Neural crest cell (in vitro differentiated cells): ENCODE measurements around the gene CHRM5. TPM values are rescaled to one million over a fixed set of nuclear protein-coding genes. Genes with fewer than 3 reads are reported as not detected.

Experiments
- DNase-seq: peaks from one replicate; pipeline ENCODE4 v3.0.0; 2021; ENCODE audit warnings: low read depth, mixed read lengths, low spot score
- H3K27ac Mint-ChIP-seq: one replicate; pipeline ENCODE4 v1.8.0; 2021; ENCODE audit warnings: mild to moderate bottlenecking, mixed read lengths; ENCODE audit not compliant: unreplicated experiment
- H3K27me3 Mint-ChIP-seq: 2 replicates; pipeline ENCODE4 v1.8.0; 2021; ENCODE audit warnings: low read depth, mild to moderate bottlenecking, mixed read lengths
- H3K36me3 Mint-ChIP-seq: 2 replicates; pipeline ENCODE4 v1.8.0; 2021; ENCODE audit warnings: low read depth, mild to moderate bottlenecking, mixed read lengths
- H3K4me1 Mint-ChIP-seq: 2 replicates; pipeline ENCODE4 v1.8.0; 2021; ENCODE audit warnings: mixed read lengths
- H3K4me3 Mint-ChIP-seq: one replicate; pipeline ENCODE4 v1.8.0; 2021; ENCODE audit warnings: mild to moderate bottlenecking, mixed read lengths
- H3K9me3 Mint-ChIP-seq: 2 replicates; pipeline ENCODE4 v1.8.0; 2021; ENCODE audit warnings: mixed read lengths
- total RNA-seq: library from RNA; stranded (reverse); gene quantifications from 2 replicates; pipeline ENCODE4 v1.2.1, GENCODE V29; 2021
- TF ChIP-seq, protein P1 (sequence below): fragments of 200-600 bp; sonication (generic); conservative IDR thresholded peaks from 2 replicates; pipeline ENCODE4 v1.5.0; 2021; ENCODE audit warnings: antibody characterized with exemption, mild to moderate bottlenecking

The CHRM5 gene
- total RNA-seq, 1 donor from 2014 or later: not detected

DNA sequence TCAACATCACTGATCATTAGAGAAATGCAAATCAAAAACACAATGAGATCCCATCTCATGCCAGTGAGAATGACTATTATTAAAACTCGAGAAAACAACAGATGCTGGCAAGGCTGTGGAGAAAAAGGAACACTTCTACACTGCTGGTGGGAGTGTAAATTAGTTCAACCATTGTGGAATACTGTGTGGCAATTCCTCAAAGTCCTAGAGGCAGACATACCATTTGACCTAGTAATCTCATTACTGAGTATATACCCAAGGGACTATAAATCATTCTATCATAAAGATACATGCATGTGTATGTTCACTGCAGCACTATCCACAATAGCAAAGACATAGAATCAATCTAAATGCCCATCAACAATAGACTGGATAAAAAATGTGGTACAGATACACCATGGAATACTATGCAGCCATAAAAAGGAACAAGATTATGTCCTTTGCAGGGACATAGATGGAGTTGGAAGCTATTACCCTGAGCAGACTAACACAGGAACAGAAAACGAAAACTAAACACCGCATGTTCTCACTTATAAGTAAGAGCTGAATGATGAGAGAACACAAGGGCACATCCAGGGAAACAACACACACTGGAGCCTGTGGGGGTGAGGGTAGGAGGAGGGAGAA lies 85.9 kb downstream of the CHRM5 start:
- DNase-seq: no peak
- Mint-ChIP-seq H3K4me1 (no peaks in the 10 kb centered on the region), H3K4me3 (no peak overlapping the region), H3K27ac (no peak overlapping the region), H3K36me3 (peaks cover 17% of the 10 kb centered on the region), H3K9me3 (peaks cover 31% of the 10 kb centered on the region), H3K27me3 (peaks cover 20% of the 10 kb centered on the region)
- TF ChIP-seq, protein P1, sequence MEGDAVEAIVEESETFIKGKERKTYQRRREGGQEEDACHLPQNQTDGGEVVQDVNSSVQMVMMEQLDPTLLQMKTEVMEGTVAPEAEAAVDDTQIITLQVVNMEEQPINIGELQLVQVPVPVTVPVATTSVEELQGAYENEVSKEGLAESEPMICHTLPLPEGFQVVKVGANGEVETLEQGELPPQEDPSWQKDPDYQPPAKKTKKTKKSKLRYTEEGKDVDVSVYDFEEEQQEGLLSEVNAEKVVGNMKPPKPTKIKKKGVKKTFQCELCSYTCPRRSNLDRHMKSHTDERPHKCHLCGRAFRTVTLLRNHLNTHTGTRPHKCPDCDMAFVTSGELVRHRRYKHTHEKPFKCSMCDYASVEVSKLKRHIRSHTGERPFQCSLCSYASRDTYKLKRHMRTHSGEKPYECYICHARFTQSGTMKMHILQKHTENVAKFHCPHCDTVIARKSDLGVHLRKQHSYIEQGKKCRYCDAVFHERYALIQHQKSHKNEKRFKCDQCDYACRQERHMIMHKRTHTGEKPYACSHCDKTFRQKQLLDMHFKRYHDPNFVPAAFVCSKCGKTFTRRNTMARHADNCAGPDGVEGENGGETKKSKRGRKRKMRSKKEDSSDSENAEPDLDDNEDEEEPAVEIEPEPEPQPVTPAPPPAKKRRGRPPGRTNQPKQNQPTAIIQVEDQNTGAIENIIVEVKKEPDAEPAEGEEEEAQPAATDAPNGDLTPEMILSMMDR: no peak

DNA sequence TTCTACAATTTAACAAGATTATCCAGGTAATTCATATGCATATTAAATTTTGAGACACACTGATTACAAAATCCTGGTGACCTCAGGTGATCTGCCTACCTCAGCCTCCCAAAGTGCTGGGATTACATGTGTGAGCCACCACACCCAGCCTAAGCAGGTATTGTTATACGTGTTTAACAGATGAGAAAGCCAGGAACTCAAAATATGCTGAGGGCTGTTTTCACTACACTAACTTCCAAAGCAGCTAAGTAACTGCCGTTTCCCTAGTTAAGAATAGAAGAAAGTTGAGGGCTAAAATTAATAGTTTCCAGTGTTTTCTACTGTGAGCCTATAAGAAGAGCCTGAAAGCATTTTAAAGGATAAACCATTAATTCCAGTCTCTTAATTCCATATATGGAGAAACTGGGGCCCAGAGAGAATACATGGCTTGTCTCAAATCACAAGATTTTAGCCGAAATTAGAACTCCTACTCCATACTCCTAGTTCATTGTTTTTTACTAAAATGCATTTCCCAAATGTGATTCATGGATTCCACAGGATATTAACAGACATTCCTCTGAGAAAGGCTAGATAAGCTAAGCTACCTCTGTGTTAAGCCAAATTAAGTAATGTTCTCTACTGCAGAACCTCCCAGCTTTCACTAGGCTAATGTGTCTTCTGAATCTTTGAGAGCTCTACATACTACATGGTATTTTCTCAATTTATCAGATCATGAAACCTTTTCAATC lies 87.7 kb downstream of the CHRM5 start:
- Mint-ChIP-seq H3K36me3 (peaks cover 7% of the 10 kb centered on the region), H3K4me1 (no peaks in the 10 kb centered on the region), H3K27ac (no peak overlapping the region), H3K9me3 (peaks cover 20% of the 10 kb centered on the region), H3K27me3 (peaks cover 18% of the 10 kb centered on the region), H3K4me3 (no peak overlapping the region)
- TF ChIP-seq, protein P1: no peak
- DNase-seq: no peak

DNA sequence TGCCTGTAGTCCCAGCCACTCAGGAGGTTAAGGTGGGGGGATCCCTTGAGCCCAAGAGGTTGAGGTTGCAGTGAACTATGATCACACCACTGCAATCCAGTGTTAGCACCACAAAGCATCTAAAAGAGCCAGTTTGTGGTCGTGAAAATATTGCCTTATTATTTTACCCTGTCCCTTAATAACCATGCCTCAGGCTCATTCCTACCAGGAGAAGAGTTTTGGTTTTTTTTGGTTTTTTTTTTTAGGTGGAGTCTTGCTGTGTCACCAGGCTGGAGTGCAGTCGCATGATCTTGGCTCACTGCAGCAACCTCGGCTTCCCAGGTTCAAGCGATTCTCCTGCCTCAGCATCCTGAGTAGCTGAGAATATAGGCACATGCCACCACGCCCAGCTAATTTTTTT lies 88.6 kb downstream of the CHRM5 start:
- H3K4me1 Mint-ChIP-seq: no peaks in the 10 kb centered on the region
- peaks cover 14% of the 10 kb centered on the region for H3K9me3 Mint-ChIP-seq
- H3K36me3 Mint-ChIP-seq: no peaks in the 10 kb centered on the region
- TF ChIP-seq, protein P1: no peak
- no peak for DNase-seq
- no peak overlapping the region for H3K4me3 Mint-ChIP-seq
- peaks cover 9% of the 10 kb centered on the region for H3K27me3 Mint-ChIP-seq
- no peak overlapping the region for H3K27ac Mint-ChIP-seq

DNA sequence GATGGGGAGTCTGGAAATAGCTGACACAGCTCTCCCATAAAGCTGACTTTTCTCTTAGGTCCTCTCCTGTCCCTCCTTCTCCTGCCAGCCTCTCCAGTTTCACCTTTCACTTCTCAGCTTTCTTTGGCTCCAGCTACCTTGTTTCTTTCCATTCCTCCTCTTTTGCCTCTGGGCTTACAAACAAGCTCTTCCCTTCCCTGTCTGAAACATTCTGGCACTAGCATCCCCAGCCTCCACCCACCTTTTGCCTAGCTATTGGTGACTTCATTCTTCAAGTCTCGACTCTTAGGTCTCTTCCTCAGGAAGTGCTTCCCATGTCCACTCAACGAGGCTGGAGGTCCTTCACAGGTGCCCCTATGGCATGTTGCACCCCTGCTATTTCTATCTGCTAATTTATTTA lies 91.2 kb downstream of the CHRM5 start:
- DNase-seq: no peak
- Mint-ChIP-seq H3K27me3 (peaks cover 2% of the 10 kb centered on the region), H3K9me3 (no peaks in the 10 kb centered on the region), H3K4me3 (no peak overlapping the region), H3K36me3 (no peaks in the 10 kb centered on the region), H3K27ac (no peak overlapping the region), H3K4me1 (no peaks in the 10 kb centered on the region)
- TF ChIP-seq, protein P1: no peak

GRCh38 chr15:34059946-34060345 lies 91.6 kb downstream of the CHRM5 start:
- TF ChIP-seq, protein P1: no peak
- no peak overlapping the region for H3K4me3 Mint-ChIP-seq
- DNase-seq: no peak
- no peaks in the 10 kb centered on the region for H3K36me3 Mint-ChIP-seq
- no peak overlapping the region for H3K27ac Mint-ChIP-seq
- H3K27me3 Mint-ChIP-seq: peaks cover 2% of the 10 kb centered on the region
- no peaks in the 10 kb centered on the region for H3K9me3 Mint-ChIP-seq
- no peaks in the 10 kb centered on the region for H3K4me1 Mint-ChIP-seq
